HepG2 (cell line): ENCODE measurements around the gene SLC48A1. TPM values are rescaled to one million over a fixed set of nuclear protein-coding genes. Genes with fewer than 3 reads are reported as not detected.

Experiments
- CERS6 ChIP-seq: sonication (generic); formaldehyde crosslinking; IDR thresholded peaks from 2 replicates; pipeline ENCODE4 v1.5.0; 2020; ENCODE audit warnings: missing genetic modification reagents
- EZH2 ChIP-seq: conservative IDR thresholded peaks from 2 replicates; pipeline ENCODE4 v1.6.1; 2012; ENCODE audit warnings: mild to moderate bottlenecking, low read depth, low read length, moderate library complexity
- GLMP ChIP-seq: sonication (generic); formaldehyde crosslinking; IDR thresholded peaks from 2 replicates; pipeline ENCODE4 v1.9.0; 2021; ENCODE audit warnings: missing genetic modification reagents, mild to moderate bottlenecking, borderline replicate concordance
- KDM4B ChIP-seq: sonication (generic); formaldehyde crosslinking; IDR thresholded peaks from 2 replicates; pipeline ENCODE4 v1.4.0; 2020; ENCODE audit warnings: missing genetic modification reagents
- MLLT10 ChIP-seq: sonication (generic); formaldehyde crosslinking; IDR thresholded peaks from 2 replicates; pipeline ENCODE4 v1.4.0; 2020; ENCODE audit warnings: missing genetic modification reagents
- NCOR1 ChIP-seq: fragments of 200-600 bp; sonication (generic); IDR thresholded peaks from 2 replicates; pipeline ENCODE4 v1.7.0; 2017; ENCODE audit warnings: antibody characterized with exemption, low read length, borderline replicate concordance
- NKX3-1 ChIP-seq: sonication (generic); formaldehyde crosslinking; IDR thresholded peaks from 2 replicates; pipeline ENCODE4 v1.5.0; 2020; ENCODE audit warnings: missing genetic modification reagents
- RXRB ChIP-seq: IDR thresholded peaks from 2 replicates; pipeline ENCODE4 v1.6.1; 2016; ENCODE audit warnings: borderline replicate concordance, missing genetic modification reagents, missing compliant biosample characterization
- SP5 ChIP-seq: IDR thresholded peaks from 2 replicates; pipeline ENCODE4 v1.6.1; 2016; ENCODE audit warnings: low read depth, borderline replicate concordance
- ZBTB7B ChIP-seq: sonication (generic); formaldehyde crosslinking; IDR thresholded peaks from 2 replicates; pipeline ENCODE4 v1.4.0; 2020; ENCODE audit warnings: missing genetic modification reagents
- ZNF34 ChIP-seq: sonication (generic); formaldehyde crosslinking; IDR thresholded peaks from 2 replicates; pipeline ENCODE4 v1.4.0; 2020; ENCODE audit warnings: mild to moderate bottlenecking, missing genetic modification reagents, borderline replicate concordance
- ZNF44 ChIP-seq: sonication (generic); formaldehyde crosslinking; IDR thresholded peaks from 2 replicates; pipeline ENCODE4 v1.5.1; 2020; ENCODE audit warnings: mild to moderate bottlenecking, missing genetic modification reagents
- ZNF746 ChIP-seq: sonication (generic); formaldehyde crosslinking; IDR thresholded peaks from 2 replicates; pipeline ENCODE4 v1.8.0; 2022; ENCODE audit warnings: mild to moderate bottlenecking, missing genetic modification reagents
- ZNF879 ChIP-seq: sonication (generic); formaldehyde crosslinking; IDR thresholded peaks from 2 replicates; pipeline ENCODE4 v1.8.1; 2023; ENCODE audit warnings: missing genetic modification reagents
- polyA plus RNA-seq, 8 experiments: library from polyadenylated mRNA; depleted of rRNA in 3 of 8; stranded (reverse) in 7 of 8; unstranded in 1 of 8; fragments of >200 nt; fragmentation: Illumina TruSeq in 4 of 8; extraction: Trizol in 4 of 8; gene quantifications; 2 replicates each; pipeline versions ENCODE4 v1.2.1 to v1.2.3, GENCODE V29; 2011 to 2016; ENCODE audit warnings: low read depth in 4 of 8, missing spikeins in 1 of 8, mixed read lengths in 1 of 8; ENCODE audit not compliant: insufficient read depth in 1 of 8
- total RNA-seq, 5 experiments: library from RNA; depleted of rRNA; stranded (reverse); fragments of >200 nt; fragmentation: Illumina TruSeq; extraction: Trizol; gene quantifications; 2 replicates each; pipeline ENCODE4 v1.2.3, GENCODE V29; 2016; ENCODE audit warnings: low read depth in 1 of 5
- TF ChIP-seq, protein P1 (sequence below): sonication (generic); formaldehyde crosslinking; IDR thresholded peaks from 2 replicates; pipeline ENCODE4 v1.4.0; 2020; ENCODE audit warnings: missing genetic modification reagents
- TF ChIP-seq, protein P2 (sequence below): sonication (generic); formaldehyde crosslinking; IDR thresholded peaks from 2 replicates; pipeline ENCODE4 v1.5.1; 2020; ENCODE audit warnings: mild to moderate bottlenecking, missing genetic modification reagents, borderline replicate concordance
- TF ChIP-seq, protein P3 (sequence below): sonication (generic); formaldehyde crosslinking; IDR thresholded peaks from 2 replicates; pipeline ENCODE4 v1.5.0; 2020; ENCODE audit warnings: mild to moderate bottlenecking, low read depth, missing genetic modification reagents, borderline replicate concordance

The SLC48A1 gene
- total and polyA plus RNA-seq, 2 of the 13 experiments (the other 11 are each of a cell fraction or from before 2014, with no cell fraction given), result 2.2 to 3.7 TPM

- TF ChIP-seq, protein P1, sequence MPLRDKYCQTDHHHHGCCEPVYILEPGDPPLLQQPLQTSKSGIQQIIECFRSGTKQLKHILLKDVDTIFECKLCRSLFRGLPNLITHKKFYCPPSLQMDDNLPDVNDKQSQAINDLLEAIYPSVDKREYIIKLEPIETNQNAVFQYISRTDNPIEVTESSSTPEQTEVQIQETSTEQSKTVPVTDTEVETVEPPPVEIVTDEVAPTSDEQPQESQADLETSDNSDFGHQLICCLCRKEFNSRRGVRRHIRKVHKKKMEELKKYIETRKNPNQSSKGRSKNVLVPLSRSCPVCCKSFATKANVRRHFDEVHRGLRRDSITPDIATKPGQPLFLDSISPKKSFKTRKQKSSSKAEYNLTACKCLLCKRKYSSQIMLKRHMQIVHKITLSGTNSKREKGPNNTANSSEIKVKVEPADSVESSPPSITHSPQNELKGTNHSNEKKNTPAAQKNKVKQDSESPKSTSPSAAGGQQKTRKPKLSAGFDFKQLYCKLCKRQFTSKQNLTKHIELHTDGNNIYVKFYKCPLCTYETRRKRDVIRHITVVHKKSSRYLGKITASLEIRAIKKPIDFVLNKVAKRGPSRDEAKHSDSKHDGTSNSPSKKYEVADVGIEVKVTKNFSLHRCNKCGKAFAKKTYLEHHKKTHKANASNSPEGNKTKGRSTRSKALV (CRISPR knock-in tag), result no peak
- no peak for TF ChIP-seq KDM4B
- no peak for TF ChIP-seq GLMP (CRISPR knock-in tag)
- no peak for TF ChIP-seq EZH2
- TF ChIP-seq, protein P2, sequence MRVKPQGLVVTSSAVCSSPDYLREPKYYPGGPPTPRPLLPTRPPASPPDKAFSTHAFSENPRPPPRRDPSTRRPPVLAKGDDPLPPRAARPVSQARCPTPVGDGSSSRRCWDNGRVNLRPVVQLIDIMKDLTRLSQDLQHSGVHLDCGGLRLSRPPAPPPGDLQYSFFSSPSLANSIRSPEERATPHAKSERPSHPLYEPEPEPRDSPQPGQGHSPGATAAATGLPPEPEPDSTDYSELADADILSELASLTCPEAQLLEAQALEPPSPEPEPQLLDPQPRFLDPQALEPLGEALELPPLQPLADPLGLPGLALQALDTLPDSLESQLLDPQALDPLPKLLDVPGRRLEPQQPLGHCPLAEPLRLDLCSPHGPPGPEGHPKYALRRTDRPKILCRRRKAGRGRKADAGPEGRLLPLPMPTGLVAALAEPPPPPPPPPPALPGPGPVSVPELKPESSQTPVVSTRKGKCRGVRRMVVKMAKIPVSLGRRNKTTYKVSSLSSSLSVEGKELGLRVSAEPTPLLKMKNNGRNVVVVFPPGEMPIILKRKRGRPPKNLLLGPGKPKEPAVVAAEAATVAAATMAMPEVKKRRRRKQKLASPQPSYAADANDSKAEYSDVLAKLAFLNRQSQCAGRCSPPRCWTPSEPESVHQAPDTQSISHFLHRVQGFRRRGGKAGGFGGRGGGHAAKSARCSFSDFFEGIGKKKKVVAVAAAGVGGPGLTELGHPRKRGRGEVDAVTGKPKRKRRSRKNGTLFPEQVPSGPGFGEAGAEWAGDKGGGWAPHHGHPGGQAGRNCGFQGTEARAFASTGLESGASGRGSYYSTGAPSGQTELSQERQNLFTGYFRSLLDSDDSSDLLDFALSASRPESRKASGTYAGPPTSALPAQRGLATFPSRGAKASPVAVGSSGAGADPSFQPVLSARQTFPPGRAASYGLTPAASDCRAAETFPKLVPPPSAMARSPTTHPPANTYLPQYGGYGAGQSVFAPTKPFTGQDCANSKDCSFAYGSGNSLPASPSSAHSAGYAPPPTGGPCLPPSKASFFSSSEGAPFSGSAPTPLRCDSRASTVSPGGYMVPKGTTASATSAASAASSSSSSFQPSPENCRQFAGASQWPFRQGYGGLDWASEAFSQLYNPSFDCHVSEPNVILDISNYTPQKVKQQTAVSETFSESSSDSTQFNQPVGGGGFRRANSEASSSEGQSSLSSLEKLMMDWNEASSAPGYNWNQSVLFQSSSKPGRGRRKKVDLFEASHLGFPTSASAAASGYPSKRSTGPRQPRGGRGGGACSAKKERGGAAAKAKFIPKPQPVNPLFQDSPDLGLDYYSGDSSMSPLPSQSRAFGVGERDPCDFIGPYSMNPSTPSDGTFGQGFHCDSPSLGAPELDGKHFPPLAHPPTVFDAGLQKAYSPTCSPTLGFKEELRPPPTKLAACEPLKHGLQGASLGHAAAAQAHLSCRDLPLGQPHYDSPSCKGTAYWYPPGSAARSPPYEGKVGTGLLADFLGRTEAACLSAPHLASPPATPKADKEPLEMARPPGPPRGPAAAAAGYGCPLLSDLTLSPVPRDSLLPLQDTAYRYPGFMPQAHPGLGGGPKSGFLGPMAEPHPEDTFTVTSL (CRISPR knock-in tag), result no peak
- TF ChIP-seq CERS6 (CRISPR knock-in tag), result no peak
- peak; percentile 80; the same call in 1 of the 2 replicates for TF ChIP-seq ZBTB7B (CRISPR knock-in tag)
- TF ChIP-seq RXRB (CRISPR knock-in tag), result peak; percentile 34; the same call in 1 of the 2 replicates
- no peak for TF ChIP-seq ZNF34 (CRISPR knock-in tag)
- TF ChIP-seq NCOR1, result no peak
- no peak for TF ChIP-seq NKX3-1
- TF ChIP-seq ZNF879 (CRISPR knock-in tag), result no peak
- TF ChIP-seq ZNF746 (CRISPR knock-in tag), result no peak
- TF ChIP-seq, protein P3, sequence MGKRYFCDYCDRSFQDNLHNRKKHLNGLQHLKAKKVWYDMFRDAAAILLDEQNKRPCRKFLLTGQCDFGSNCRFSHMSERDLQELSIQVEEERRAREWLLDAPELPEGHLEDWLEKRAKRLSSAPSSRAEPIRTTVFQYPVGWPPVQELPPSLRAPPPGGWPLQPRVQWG, result no peak
- no peak for TF ChIP-seq MLLT10
- TF ChIP-seq SP5 (CRISPR knock-in tag), result peak; percentile 80
- TF ChIP-seq ZNF44 (CRISPR knock-in tag), result no peak
Observed at GRCh38 chr12:47819138-47819895, 46.3 kb downstream of the SLC48A1 start (continued).
